ENCODE data around the gene SLCO1A2.

Gene SLCO1A2

GRCh38 chr12:21221778-21222177 is 112.9 kb downstream of the SLCO1A2 start:
- no peaks in the 10 kb centered on the region for H3K36me3 Mint-ChIP-seq (ENCODE audit: insufficient read depth)
- no peak overlapping the region for H3K4me3 Mint-ChIP-seq
- H3K27ac Mint-ChIP-seq = no peak overlapping the region
- H3K9me3 Mint-ChIP-seq = no peaks in the 10 kb centered on the region
- H3K27me3 Mint-ChIP-seq = no peaks in the 10 kb centered on the region
- ATAC-seq (replicated peaks) (no peak), DNase-seq (no peak)
- no peaks in the 10 kb centered on the region for H3K4me1 Mint-ChIP-seq (ENCODE audit: low read depth in 2 of 2)

GRCh38 chr12:21221072-21221471 is 113.6 kb downstream of the SLCO1A2 start:
- Mint-ChIP-seq H3K4me3 (no peak overlapping the region), H3K36me3 (ENCODE audit: insufficient read depth) (no peaks in the 10 kb centered on the region), H3K27ac (no peak overlapping the region)

GRCh38 chr12:21220266-21220665 is 114.5 kb downstream of the SLCO1A2 start:
- Mint-ChIP-seq H3K27ac (no peak overlapping the region), H3K4me1 (ENCODE audit: low read depth in 2 of 2) (no peaks in the 10 kb centered on the region), H3K9me3 (no peaks in the 10 kb centered on the region), H3K4me3 (no peak overlapping the region), H3K27me3 (no peaks in the 10 kb centered on the region), H3K36me3 (ENCODE audit: insufficient read depth) (no peaks in the 10 kb centered on the region)
- ATAC-seq (replicated peaks) (no peak), DNase-seq (no peak)

More at GRCh38 chr12:21221072-21221471, 113.6 kb downstream of the SLCO1A2 start:
- Mint-ChIP-seq H3K4me1 (ENCODE audit: low read depth in 2 of 2) (no peaks in the 10 kb centered on the region), H3K27me3 (no peaks in the 10 kb centered on the region), H3K9me3 (no peaks in the 10 kb centered on the region)
- ATAC-seq (replicated peaks) (no peak), DNase-seq (no peak)

DNA sequence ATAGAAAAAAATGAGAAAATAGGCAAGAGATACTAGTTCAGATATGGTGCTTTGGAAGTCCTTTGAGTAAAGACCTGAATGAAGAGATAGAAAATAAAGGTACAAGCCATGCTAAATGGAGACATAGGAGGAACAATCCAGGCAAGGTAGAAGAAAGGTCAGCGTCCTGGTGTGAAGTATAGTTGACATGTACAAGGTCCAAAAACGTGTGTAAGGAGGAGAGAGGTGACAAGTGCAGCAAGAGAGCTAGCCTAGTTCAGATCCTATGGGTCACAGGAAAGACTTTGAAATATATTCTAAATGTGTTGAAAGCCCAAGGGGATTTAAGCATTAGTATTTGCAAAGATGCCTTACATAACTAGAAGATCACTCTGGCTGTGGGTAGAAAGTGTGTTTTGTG is 115.5 kb downstream of the SLCO1A2 start:
- no peak overlapping the region for H3K27ac Mint-ChIP-seq
- no peak for DNase-seq
- no peak for ATAC-seq (replicated peaks)
- H3K4me1 Mint-ChIP-seq (ENCODE audit: low read depth in 2 of 2) = no peaks in the 10 kb centered on the region
- H3K9me3 Mint-ChIP-seq = no peaks in the 10 kb centered on the region
- H3K4me3 Mint-ChIP-seq = no peak overlapping the region
- H3K36me3 Mint-ChIP-seq (ENCODE audit: insufficient read depth) = no peaks in the 10 kb centered on the region
- no peaks in the 10 kb centered on the region for H3K27me3 Mint-ChIP-seq
